Testis (tissue), 2 donors: Measurements from ENCODE around the gene FBP2.

Experiments
- POLR2A ChIP-seq: fragments of 450-650 bp; IDR thresholded peaks from one replicate; pipeline ENCODE4 v1.6.1; 2017; ENCODE audit warnings: antibody characterized with exemption, mild to moderate bottlenecking, moderate library complexity
- TF ChIP-seq, protein P1 (sequence below), 3 experiments: fragments of 450-650 bp in 2 of 3; fragments of 200-600 bp in 1 of 3; sonication (generic) in 1 of 3; IDR thresholded peaks; one replicate each; pipeline ENCODE4 v1.5.1; 2016 to 2019; ENCODE audit warnings: antibody characterized with exemption in 3 of 3, mild to moderate bottlenecking in 2 of 3, moderate library complexity in 1 of 3

DNA sequence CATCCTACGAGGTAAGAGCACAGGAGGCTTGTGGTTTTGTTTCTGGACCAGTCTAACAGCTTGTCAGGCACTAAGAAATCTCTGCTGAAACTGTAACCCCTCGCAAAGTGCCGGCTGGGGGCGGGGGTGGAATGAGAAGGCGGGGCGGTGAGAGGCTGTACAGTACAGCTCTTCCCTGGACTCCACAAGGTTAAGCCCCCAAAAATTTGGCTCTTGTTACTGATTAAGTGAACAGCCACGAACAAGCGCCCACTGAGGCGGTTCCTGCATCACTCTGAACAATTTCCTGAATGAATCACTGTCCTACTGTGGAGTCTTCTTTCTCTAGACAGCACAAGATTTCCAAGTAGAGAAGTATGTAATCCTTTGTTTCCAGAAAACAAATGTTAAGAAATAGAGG lies 6.8 kb downstream of the FBP2 start:
- TF ChIP-seq, protein P1, sequence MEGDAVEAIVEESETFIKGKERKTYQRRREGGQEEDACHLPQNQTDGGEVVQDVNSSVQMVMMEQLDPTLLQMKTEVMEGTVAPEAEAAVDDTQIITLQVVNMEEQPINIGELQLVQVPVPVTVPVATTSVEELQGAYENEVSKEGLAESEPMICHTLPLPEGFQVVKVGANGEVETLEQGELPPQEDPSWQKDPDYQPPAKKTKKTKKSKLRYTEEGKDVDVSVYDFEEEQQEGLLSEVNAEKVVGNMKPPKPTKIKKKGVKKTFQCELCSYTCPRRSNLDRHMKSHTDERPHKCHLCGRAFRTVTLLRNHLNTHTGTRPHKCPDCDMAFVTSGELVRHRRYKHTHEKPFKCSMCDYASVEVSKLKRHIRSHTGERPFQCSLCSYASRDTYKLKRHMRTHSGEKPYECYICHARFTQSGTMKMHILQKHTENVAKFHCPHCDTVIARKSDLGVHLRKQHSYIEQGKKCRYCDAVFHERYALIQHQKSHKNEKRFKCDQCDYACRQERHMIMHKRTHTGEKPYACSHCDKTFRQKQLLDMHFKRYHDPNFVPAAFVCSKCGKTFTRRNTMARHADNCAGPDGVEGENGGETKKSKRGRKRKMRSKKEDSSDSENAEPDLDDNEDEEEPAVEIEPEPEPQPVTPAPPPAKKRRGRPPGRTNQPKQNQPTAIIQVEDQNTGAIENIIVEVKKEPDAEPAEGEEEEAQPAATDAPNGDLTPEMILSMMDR (IDR thresholded peaks at IDR 0.05) = no peak
- TF ChIP-seq POLR2A = no peak
